Activated CD4-positive, alpha-beta memory T cell treated with anti-CD3 and anti-CD28 coated beads for 36 hours (primary cell): Measurements from ENCODE around the gene MSMP. TPM values are rescaled to one million over a fixed set of nuclear protein-coding genes. Genes with fewer than 3 reads are reported as not detected.

ENCODE experiments used
- CTCF ChIA-PET: fragments of 350-600 bp; sonication (Branson Sonifier 250); formaldehyde crosslinking; loops from one replicate; lab custom pipeline; 2021; ENCODE audit warnings: antibody characterized with exemption, inconsistent platforms; lab: Charles Lee
- POLR2A ChIA-PET: fragments of 350-600 bp; sonication (Branson Sonifier 250); formaldehyde crosslinking; loops from one replicate; lab custom pipeline; 2021; ENCODE audit warnings: antibody characterized with exemption; lab: Charles Lee
- DNase-seq: peaks from one replicate; pipeline ENCODE4 v3.0.0-alpha.2; 2020
- H3K27ac Mint-ChIP-seq: one replicate; pipeline ENCODE4 v1.8.0; 2021; ENCODE audit warnings: mixed read lengths
- H3K27me3 Mint-ChIP-seq: one replicate; pipeline ENCODE4 v1.8.0; 2021; ENCODE audit warnings: mixed read lengths
- H3K36me3 Mint-ChIP-seq: one replicate; pipeline ENCODE4 v1.8.0; 2021; ENCODE audit warnings: mixed read lengths
- H3K4me1 Mint-ChIP-seq: one replicate; pipeline ENCODE4 v1.8.0; 2021; ENCODE audit warnings: low read depth, mixed read lengths
- H3K4me3 Mint-ChIP-seq: one replicate; pipeline ENCODE4 v1.8.0; 2021; ENCODE audit warnings: mild to moderate bottlenecking, mixed read lengths
- H3K9me3 Mint-ChIP-seq: one replicate; pipeline ENCODE4 v1.8.0; 2021; ENCODE audit warnings: mixed read lengths
- intact Hi-C: fragments of 100-400 bp; cut with micrococcal nuclease; formaldehyde crosslinking; loops from one replicate; pipeline ENCODE4 v1.15.1; 2023
- microRNA-seq: library from miRNA; unstranded; fragments of <30 nt; microRNA quantifications from one replicate; pipeline ENCODE4 v1.2.0, GENCODE V29; 2022; ENCODE audit warnings: borderline number of aligned reads, borderline microRNAs expressed, borderline replicate concordance
- total RNA-seq, 2 experiments: library from RNA; stranded (reverse); gene quantifications; one replicate each; pipeline ENCODE4 v1.2.3, GENCODE V29; 2021

MSMP gene
- total RNA-seq, 2 experiments from 2014 or later = not detected

GRCh38 chr9:35711501-35712428 is 42.3 kb downstream of the MSMP start:
- no peak overlapping the region for H3K27ac Mint-ChIP-seq
- H3K4me1 Mint-ChIP-seq = peaks cover 15% of the 10 kb centered on the region
- no peak for DNase-seq
- POLR2A ChIA-PET = no interaction called here
- intact Hi-C loops = no loop called here
- no peaks in the 10 kb centered on the region for H3K9me3 Mint-ChIP-seq
- no peak overlapping the region for H3K4me3 Mint-ChIP-seq
- CTCF ChIA-PET = interaction anchor here (1.0 to 6.5 kb wide), 6 partner anchors 12 to 108 kb away, joined by 3 to 55 read pairs (median 4); partner anchors contain the start of genes GBA2 and RGP1
- H3K27me3 Mint-ChIP-seq = no peaks in the 10 kb centered on the region
- H3K36me3 Mint-ChIP-seq = peaks cover 68% of the 10 kb centered on the region

- no peak overlapping the region for H3K27ac Mint-ChIP-seq
- peaks cover 69% of the 10 kb centered on the region for H3K36me3 Mint-ChIP-seq
- H3K4me1 Mint-ChIP-seq = peaks cover 15% of the 10 kb centered on the region
- H3K4me3 Mint-ChIP-seq = no peak overlapping the region
- no peak for DNase-seq
- no peaks in the 10 kb centered on the region for H3K9me3 Mint-ChIP-seq
- intact Hi-C loops = no loop called here
- POLR2A ChIA-PET = no interaction called here
- H3K27me3 Mint-ChIP-seq = no peaks in the 10 kb centered on the region
- CTCF ChIA-PET = interaction anchor here (1.3 to 6.5 kb wide), 2 partner anchors 14 to 15 kb away, joined by 4 to 55 read pairs; no protein-coding TSS in a partner anchor
Observed at GRCh38 chr9:35710818-35711500, 43.1 kb downstream of the MSMP start.

- H3K36me3 Mint-ChIP-seq = peaks cover 70% of the 10 kb centered on the region
- H3K27me3 Mint-ChIP-seq = no peaks in the 10 kb centered on the region
- POLR2A ChIA-PET = no interaction called here
- no peak for DNase-seq
- H3K4me1 Mint-ChIP-seq = peaks cover 15% of the 10 kb centered on the region
- H3K9me3 Mint-ChIP-seq = no peaks in the 10 kb centered on the region
- intact Hi-C loops = no loop called here
- no peak overlapping the region for H3K27ac Mint-ChIP-seq
- H3K4me3 Mint-ChIP-seq = no peak overlapping the region
- CTCF ChIA-PET = interaction anchor here (1.7 to 2.8 kb wide), 2 partner anchors 12 to 97 kb away, joined by 5 to 9 read pairs; no protein-coding TSS in a partner anchor
Observed at GRCh38 chr9:35708146-35708545, 45.9 kb downstream of the MSMP start.

GRCh38 chr9:35706951-35707350 is 47.1 kb downstream of the MSMP start:
- Mint-ChIP-seq H3K27ac (no peak overlapping the region), H3K27me3 (no peaks in the 10 kb centered on the region)
- POLR2A ChIA-PET = no interaction called here

GRCh38 chr9:35705836-35706430 is 48.1 kb downstream of the MSMP start:
- no peak overlapping the region for H3K4me3 Mint-ChIP-seq
- peaks cover 63% of the 10 kb centered on the region for H3K36me3 Mint-ChIP-seq
- intact Hi-C loops = no loop called here
- DNase-seq = no peak
- H3K9me3 Mint-ChIP-seq = no peaks in the 10 kb centered on the region
- ChIA-PET CTCF (interaction anchor here (0.7 to 2.8 kb wide), 5 partner anchors 9 to 32 kb away, joined by 3 to 15 read pairs (median 4); no protein-coding TSS in a partner anchor), POLR2A (interaction anchor here (0.8 kb wide), 1 partner anchor 59 kb away, joined by 3 read pairs; no protein-coding TSS in a partner anchor)
- no peaks in the 10 kb centered on the region for H3K27me3 Mint-ChIP-seq
- no peak overlapping the region for H3K27ac Mint-ChIP-seq
- no peaks in the 10 kb centered on the region for H3K4me1 Mint-ChIP-seq

More at GRCh38 chr9:35706951-35707350, 47.1 kb downstream of the MSMP start:
- no peak for DNase-seq
- Mint-ChIP-seq H3K36me3 (peaks cover 71% of the 10 kb centered on the region), H3K4me1 (peaks cover 4% of the 10 kb centered on the region), H3K9me3 (no peaks in the 10 kb centered on the region), H3K4me3 (no peak overlapping the region)
- intact Hi-C loops = no loop called here
- CTCF ChIA-PET = interaction anchor here (0.8 to 2.8 kb wide), 4 partner anchors 10 to 175 kb away, joined by 3 to 9 read pairs (median 4); no protein-coding TSS in a partner anchor

- intact Hi-C loops = no loop called here
- ChIA-PET POLR2A (interaction anchor here (0.8 kb wide), 1 partner anchor 58 kb away, joined by 3 read pairs; no protein-coding TSS in a partner anchor), CTCF (interaction anchor here (1.1 to 2.2 kb wide), 2 partner anchors 10 to 32 kb away, joined by 3 to 15 read pairs; no protein-coding TSS in a partner anchor)
- Mint-ChIP-seq H3K36me3 (peaks cover 58% of the 10 kb centered on the region), H3K9me3 (no peaks in the 10 kb centered on the region), H3K27me3 (no peaks in the 10 kb centered on the region), H3K4me3 (no peak overlapping the region), H3K4me1 (no peaks in the 10 kb centered on the region), H3K27ac (no peak overlapping the region)
- no peak for DNase-seq
Observed at GRCh38 chr9:35705372-35705771, 48.7 kb downstream of the MSMP start.

- no peaks in the 10 kb centered on the region for H3K9me3 Mint-ChIP-seq
- DNase-seq = no peak
- peaks cover 53% of the 10 kb centered on the region for H3K36me3 Mint-ChIP-seq
- no peaks in the 10 kb centered on the region for H3K4me1 Mint-ChIP-seq
- ChIA-PET CTCF (interaction anchor here (0.7 to 2.2 kb wide), 3 partner anchors 8 to 46 kb away, joined by 4 to 15 read pairs (median 5); partner anchors contain the start of genes CCDC107 and RMRP), POLR2A (no interaction called here)
- intact Hi-C loops = no loop called here
- H3K27me3 Mint-ChIP-seq = no peaks in the 10 kb centered on the region
- no peak overlapping the region for H3K4me3 Mint-ChIP-seq
- no peak overlapping the region for H3K27ac Mint-ChIP-seq
Observed at GRCh38 chr9:35703906-35704672, 50.0 kb downstream of the MSMP start.

Small RNAs within 50 kb of the gene (microRNA-seq; reads per million reads assigned to microRNA genes)
- gene MIR6852 (not detected), gene MIR6853 (not detected)

Other genes starting within 250 kb of the MSMP start
- gene TESK1, start 149.0 kb downstream of the MSMP start, total RNA-seq = 10 to 100 TPM; 31.0 to 34.7 TPM
- 1 to 10 TPM; 9.4 to 9.8 TPM for gene CD72, start 135.9 kb downstream of the MSMP start, total RNA-seq
- gene SIT1, start 103.3 kb downstream of the MSMP start, total RNA-seq = 10 to 100 TPM; 74.6 to 75.8 TPM
- over 10,000 TPM; 10,694 to 13,592 TPM for gene RMRP, start 96.3 kb downstream of the MSMP start, total RNA-seq
- gene CCDC107, start 96.0 kb downstream of the MSMP start, total RNA-seq = 10 to 100 TPM; 15.0 to 15.7 TPM
- gene ARHGEF39, start 89.1 kb downstream of the MSMP start, total RNA-seq = 10 to 100 TPM; 28.1 to 28.2 TPM
- gene CA9, start 80.3 kb downstream of the MSMP start, total RNA-seq = 1 to 10 TPM in 1 of 2 experiments, under 1 TPM in 1; 0.90 to 1.6 TPM
- gene TPM2, start 64.4 kb downstream of the MSMP start, total RNA-seq = 1 to 10 TPM; 3.9 to 5.3 TPM
- 100 to 1,000 TPM; 285 to 287 TPM for gene TLN1, start 22.1 kb downstream of the MSMP start, total RNA-seq
- gene CREB3, start 21.6 kb downstream of the MSMP start, total RNA-seq = 10 to 100 TPM; 27.7 to 29.9 TPM
- 10 to 100 TPM; 30.4 to 30.7 TPM for gene GBA2, start 5.0 kb downstream of the MSMP start, total RNA-seq
- 10 to 100 TPM; 17.4 to 18.0 TPM for gene RGP1, start 5.0 kb downstream of the MSMP start, total RNA-seq
- 1 to 10 TPM; 8.9 to 9.6 TPM for gene NPR2, start 37.3 kb upstream of the MSMP start, total RNA-seq
- 1 to 10 TPM; 1.1 to 1.4 TPM for gene SPAG8, start 58.0 kb upstream of the MSMP start, total RNA-seq
- gene HINT2, start 60.8 kb upstream of the MSMP start, total RNA-seq = 10 to 100 TPM; 67.8 to 72.6 TPM
- not detected for gene FAM221B, start 74.5 kb upstream of the MSMP start, total RNA-seq
- 1 to 10 TPM; 5.9 to 6.0 TPM for gene TMEM8B, start 75.0 kb upstream of the MSMP start, total RNA-seq
- gene OR13J1, start 116.1 kb upstream of the MSMP start, total RNA-seq = not detected
- gene HRCT1, start 151.9 kb upstream of the MSMP start, total RNA-seq = not detected
- gene SPAAR, start 155.2 kb upstream of the MSMP start, total RNA-seq = not detected
- gene OR2S2, start 203.9 kb upstream of the MSMP start, total RNA-seq = not detected